ENCODE data around the gene APBB2.

Gene APBB2

DNA sequence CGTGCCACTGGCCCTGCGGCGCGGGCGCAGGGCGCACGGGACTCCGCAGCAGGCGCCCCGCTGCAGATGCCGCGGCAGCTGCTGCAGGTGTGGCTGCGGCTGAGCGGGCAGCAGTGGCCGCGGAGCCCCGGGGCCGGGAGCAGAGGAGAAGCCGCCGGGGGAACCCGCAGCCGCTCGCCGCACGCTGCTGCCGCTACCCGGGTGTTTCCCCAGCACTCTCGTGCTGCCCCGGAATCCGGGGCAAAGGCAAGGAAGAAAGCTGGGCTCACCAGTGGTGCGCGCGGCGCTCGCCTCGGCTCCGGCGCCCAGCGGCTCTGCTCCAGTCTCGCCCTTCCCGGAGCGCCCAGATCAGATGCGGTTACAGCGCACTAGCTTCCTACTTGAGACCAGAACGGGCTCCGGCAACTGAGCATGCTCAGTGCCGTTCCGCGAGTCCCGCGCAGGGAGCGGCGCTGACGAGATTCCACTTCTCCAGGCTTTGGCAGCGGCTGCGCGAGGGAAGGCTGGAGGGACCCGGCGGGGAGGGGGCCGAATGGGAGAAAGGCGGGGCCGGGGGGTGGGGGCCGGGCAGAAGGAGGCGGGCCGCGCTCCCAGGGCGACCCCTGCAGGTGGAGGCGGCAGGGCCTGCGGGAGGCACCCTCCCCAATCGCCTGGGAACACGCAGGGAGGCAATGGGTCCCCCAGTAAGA is at the start of gene APBB2:
Gene APBB2, minus strand, starts transcription at position 407 of the 689 bp plus-strand sequence. CDS start 181,288 bp downstream, outside the sequence.
- DNase-seq (ENCODE audit: low read depth): peak; percentile 27

DNA sequence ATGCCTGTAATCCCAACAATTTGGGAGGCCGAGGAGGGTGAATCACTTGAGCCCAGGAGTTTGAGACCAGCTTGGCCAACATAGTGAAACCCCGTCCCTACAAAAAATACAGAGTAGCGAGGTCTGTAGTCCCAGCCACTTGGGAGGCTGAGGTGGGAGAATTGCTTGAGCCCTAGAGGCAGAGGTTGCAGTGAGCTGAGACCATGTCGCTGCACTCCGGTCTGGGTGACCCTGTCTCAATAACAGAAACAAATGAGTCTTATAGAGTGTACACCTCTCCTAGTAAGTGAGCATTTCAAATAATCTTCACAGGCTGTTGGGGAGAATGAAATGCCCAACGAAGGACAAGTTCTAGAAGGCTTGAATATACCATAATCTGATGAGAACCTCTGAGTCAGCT is 47.9 kb upstream of the APBB2 start:
- DNase-seq (ENCODE audit: low read depth): no peak

DNA sequence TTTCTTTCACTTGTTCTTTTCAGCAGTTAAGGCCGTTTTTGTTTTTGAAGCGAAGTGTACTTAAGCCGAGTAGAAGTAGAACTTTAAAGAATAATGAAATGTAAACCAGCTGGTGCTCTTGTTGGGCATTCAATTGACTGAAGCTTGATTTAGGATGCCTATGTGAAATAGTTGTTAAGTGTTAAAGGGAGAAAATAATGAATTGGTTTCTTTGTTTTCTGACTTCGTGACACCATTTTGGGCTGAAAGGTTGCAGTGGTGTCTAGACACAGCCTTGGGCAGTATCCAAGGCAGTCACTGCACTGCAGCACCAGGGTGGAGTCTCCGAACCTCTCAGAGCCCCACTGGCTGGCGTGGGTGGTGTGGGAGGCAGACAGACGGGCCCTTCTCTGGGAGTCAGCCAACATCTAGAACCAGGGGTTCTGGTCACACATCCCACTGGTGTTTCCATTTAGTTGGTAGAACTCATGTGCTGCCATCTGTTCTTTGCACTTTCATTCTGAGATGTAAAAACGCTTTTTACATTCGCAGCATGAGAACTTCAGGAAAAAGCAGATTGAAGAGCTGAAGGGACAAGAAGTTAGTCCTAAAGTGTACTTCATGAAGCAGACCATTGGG is 45.9 kb upstream of the APBB2 start:
- no peak for DNase-seq (ENCODE audit: low read depth)

DNA sequence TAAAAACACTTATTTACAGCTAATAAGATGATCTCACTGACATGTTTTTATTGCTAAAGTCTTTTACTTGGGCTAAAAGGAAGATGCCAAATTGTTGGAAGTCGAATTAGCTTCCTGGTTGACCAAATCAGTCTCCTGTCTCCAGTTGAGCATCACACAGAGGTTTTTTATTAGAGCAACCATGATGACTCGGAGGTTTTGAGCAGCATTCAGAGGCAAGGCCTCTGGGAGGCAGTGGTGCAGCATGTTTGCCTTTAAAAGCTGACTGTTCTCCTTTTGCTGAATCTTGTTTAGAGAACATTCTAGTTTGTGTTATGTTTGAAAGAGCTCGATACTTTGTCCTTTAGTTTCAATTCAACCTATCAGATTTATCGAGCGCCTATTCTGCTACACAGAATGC is 44.4 kb upstream of the APBB2 start:
- DNase-seq (ENCODE audit: low read depth): no peak

DNA sequence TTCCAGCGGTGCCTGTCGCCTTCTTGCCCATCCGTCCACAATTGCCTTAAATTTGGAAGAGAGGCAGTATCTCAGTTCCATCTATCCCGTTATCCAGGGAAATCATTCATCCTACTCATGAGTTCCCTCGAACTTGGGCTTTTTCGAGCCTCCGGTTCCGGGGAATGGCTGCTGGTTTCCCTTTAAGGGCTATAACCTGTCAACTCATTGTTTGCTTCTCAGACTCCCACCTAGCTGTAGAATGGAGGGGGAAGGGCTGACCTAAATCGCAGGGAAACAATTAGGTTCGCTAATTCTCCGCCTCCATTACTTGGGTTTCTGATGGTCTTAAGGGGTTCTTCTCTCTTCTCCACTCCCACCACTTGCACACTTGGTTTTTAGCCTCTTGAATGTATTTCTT is 43.6 kb upstream of the APBB2 start:
- DNase-seq (ENCODE audit: low read depth): no peak

DNA sequence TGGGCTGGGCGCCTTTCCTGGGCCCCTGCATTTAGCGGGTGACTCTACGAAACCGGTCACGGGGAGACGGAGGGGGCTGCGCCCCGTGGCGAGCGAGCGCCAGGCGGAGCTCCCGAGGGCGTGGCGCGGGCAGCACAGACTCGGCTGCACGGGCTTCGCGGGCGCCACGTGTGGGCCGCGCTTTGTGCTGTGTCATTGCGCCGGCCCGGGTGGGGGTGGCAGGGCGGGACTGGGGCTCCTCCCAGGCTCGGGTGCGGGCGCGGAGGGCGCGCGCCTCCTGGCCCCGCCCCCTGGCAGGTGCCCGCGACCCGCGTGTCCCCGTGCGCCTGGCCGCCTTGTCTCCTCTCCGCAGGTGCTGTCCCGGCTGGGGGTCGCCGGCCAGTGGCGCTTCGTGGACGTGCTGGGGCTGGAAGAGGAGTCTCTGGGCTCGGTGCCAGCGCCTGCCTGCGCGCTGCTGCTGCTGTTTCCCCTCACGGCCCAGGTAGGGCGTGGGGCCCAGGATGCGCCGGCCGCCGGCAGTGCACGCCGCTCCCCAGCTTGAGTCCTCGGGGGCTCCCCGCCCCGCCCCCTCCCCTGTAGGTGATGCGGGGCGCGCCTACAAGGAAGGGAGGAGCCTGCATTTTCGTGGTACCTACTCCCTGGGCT is 43.0 kb upstream of the APBB2 start:
- peak; percentile 32 for DNase-seq (ENCODE audit: low read depth)

DNA sequence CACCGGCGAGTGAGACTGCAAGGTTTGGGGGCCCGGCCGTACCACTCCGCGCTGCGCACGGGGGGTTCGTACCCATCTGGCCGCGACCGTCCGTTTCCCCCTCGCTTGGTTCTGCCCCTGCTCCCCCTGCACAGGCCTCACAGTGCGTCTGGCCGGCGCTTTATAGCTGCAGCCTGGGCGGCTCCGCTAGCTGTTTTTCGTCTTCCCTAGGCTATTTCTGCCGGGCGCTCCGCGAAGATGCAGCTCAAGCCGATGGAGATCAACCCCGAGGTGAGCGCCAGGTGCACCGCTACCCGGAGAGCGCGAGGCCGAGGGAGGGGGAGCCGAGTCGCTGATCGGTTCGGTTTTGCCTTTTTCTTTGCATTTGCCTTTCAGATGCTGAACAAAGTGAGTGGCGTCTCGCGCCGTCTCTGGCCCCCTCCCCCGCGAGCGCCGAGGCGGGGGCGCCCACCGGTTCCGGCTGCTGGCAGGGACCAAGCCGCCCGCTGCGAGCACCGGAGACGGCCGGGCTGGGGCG is 42.5 kb upstream of the APBB2 start, which contains the start of gene UCHL1:
Gene UCHL1, plus strand, starts transcription at position 189 of the 517 bp plus-strand sequence. Its CDS starts 49 bp downstream, at position 238.
- DNase-seq (ENCODE audit: low read depth): no peak

DNA sequence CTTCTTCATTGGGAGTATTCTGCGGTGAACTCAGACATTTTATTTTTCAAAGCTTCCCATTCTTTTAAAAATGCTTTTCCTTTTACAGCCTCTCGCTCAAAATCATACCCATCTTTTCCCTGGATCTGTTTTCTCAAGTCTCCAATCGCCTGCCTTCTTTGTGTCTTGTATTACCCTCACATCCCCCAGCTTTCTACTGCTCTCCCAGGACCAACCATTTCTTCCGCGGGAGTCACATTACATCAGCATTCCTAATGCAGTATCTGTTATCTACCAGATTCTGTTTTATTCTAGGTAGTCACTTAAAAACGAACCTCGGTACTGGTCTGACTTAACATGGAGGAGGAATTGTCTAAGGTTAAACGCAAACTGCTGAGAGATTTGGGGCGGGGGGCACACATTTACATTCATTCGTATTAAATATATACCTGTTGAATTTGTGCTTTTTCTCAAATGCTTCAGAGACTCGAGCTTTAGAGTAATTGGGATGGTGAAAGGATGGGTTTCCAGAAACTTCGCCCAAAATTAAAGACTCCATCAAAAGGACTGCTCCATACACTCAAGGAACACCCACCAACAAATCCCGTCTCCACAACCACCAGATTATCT is 41.9 kb upstream of the APBB2 start:
- no peak for DNase-seq (ENCODE audit: low read depth)

DNA sequence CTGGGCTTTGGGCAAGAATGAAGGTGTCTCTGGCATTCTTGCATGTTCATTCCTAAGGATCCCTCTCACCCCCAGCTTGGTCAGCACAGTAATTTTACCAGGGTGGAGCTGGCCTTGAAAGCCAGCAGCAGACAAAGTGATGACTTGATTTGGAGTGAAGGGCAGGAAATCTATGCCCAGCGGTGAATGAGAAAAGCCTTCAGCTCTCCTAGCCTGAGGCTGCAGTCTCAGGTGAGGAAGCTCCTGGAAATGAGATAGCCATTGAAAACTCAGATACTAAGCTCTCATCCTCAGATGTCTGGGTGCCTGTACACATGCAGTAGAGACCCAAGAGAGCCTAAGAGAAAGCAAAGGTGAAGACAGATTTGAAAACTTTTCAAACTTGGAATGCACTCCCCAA is 31.6 kb upstream of the APBB2 start:
- no peak for DNase-seq (ENCODE audit: low read depth)

DNA sequence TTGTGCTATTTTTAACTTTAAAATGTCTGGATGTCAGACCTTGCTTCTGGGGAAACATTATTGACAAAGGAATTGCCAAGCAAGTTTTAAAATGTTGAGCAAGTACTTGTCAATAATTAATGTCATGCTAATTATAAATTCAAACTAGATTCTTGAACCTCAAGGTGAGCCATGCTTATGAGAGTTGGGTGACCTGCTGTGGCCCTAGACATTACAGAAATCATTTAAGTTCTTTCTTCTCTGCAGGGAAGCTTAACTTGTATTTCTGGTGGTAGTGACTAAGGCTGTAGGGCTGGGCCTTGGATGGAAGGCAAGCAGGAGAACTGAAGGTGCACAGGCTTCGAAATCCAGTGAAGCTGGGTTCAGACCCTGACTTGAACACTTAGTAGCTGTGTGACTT is 27.6 kb upstream of the APBB2 start:
- no peak for DNase-seq (ENCODE audit: low read depth)

DNA sequence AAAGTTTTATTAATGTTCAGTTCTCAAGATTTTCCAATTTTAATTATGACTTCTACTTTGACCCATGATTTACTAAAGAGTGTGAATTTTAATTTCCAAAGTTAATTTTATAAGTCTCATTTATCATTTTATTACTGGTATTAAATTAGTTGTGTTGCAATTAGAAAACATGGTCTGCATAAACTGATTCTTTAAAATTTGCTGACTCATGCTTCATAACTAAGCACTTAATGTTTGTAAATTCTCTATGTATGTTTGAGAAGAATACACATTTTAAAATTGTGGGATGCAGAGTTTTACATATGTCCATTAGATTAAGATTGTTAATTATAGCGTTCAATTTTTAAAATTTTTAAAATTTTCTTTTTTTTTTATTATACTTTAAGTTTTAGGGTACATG is 22.2 kb upstream of the APBB2 start:
- no peak for DNase-seq (ENCODE audit: low read depth)

DNA sequence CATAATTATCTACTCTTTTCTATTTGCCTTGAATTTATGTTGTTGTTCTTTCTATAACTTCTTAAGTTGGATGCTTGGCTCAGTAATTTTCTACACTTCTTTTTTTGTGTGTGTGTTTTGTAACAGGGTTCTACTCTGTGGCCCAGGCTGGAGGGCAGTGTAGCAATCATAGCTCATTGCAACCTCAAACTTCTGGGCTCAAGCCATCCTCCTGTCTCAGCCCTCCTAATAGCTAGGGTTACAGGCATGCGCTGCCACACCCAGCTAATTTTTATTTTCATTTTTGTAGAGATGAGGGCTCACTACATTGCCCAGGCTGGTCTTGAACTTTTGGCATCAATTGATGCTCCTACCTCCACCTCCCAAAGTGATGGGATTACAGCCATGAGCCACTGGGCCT is 21.7 kb upstream of the APBB2 start:
- DNase-seq (ENCODE audit: low read depth): no peak

DNA sequence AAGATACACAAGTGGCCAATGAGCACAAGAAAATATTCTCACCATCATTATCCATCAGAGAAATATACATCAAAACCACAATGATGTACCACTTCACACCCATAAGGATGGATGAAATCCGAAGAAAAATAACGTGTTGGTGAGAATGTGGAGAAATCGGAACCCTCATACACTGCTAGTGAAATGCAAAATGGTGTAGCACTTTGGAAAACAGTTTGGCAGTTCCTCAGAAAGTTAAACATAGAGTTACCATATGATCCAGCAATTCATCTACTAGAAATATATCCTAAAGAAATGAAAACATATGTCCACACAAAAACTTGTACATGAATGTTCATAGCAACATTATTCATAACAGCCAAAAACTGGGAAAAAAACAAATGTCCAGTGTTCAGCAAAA is 18.5 kb upstream of the APBB2 start:
- no peak for DNase-seq (ENCODE audit: low read depth)

DNA sequence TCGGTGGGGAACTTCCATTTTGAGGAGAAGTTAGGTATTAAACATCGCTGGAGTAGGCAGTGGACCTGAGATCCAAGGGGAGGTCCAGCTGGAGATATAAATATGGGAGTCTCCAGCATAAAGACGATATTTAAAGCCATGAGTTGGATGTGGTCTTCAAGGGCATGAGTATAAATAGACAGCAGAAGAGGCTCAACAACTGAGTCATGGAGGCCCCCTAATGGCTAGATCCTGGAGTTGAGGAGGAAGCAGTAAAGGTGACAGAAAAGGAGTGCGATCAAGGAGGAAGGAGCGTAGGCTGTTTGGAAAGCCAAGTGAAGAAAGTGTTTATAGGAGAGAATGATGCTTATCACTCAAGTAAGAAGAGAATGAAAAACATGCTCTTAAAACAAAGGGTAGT is 18.1 kb upstream of the APBB2 start:
- no peak for DNase-seq (ENCODE audit: low read depth)

DNA sequence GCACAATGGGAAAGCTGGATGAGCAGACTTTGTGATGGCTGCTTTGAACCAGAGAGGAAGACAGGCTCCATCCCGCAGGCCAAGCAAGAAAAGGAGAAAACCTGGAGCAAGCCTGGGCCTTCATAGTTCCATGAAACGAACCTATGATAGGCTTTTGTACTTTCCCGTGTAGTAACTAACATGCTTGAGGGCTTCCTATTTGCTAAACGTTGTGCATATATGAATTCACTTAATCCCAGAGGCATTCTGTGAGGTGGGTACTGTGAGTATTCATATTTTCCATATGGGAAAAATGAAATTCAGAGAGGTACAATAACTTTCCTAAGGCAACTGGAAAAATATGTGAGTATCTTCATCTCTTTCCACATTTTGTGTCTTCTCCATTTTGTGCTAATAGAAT is 13.6 kb upstream of the APBB2 start:
- DNase-seq (ENCODE audit: low read depth): no peak

DNA sequence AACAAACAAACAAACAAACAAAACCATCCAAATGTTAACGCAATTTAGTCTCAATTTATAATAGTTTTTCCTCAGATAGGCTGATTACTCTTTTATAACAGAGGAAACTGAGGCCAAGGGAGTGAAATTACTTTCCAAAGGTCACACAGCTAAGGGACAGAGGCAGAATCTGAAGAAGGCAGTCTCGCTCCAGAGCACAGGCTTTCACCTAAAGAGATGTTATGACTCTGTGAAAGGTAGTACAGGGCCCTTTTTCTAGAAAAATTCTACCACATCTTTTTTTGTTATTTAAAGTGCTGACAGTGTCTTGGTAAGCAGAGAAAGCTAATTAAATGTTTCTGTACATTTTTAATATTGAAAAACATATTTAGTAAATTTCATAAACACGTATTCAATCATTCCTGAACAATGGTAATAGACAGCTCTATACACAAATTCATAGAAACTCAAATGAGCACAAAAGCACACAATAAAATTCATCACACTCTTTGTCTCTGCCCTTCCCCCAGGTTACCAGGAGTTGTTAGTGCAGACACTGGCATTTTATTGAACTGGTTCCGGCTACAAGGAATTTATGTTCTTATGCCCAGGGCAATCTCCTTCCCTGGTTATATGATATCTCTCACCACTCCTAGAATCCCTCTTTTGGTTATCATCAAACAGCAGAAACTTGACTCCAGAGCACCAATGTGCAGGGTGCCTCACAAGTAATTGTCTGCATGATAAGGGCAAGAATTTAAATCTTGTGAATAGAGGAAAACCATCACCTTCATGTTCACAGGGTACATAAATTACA is 7.7 kb upstream of the APBB2 start:
- DNase-seq (ENCODE audit: low read depth): no peak

DNA sequence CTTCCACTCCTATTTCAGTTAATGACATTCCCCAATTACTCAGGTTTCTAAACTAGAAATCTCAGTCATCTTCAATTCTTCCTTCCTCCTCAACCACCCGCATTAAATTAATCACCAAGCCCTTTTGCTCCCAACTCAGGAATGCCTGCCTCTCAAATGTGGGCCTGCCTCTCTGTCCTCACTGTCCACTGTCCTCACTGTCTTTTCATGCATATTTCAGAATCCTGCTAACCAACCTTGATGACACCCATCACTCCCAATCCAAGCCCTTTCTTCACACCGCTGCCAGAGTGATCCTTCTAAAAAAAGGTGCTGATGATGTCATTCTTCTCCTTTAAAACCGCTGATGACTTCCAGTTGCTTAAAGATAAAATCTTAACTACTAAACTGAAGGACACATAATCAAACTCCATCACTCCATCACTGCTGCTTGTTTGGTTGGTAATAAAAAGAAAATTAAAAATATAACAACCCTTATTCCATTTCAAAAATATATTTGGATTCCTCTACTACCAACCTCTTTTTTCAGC is 5.1 kb upstream of the APBB2 start:
- DNase-seq (ENCODE audit: low read depth): no peak

DNA sequence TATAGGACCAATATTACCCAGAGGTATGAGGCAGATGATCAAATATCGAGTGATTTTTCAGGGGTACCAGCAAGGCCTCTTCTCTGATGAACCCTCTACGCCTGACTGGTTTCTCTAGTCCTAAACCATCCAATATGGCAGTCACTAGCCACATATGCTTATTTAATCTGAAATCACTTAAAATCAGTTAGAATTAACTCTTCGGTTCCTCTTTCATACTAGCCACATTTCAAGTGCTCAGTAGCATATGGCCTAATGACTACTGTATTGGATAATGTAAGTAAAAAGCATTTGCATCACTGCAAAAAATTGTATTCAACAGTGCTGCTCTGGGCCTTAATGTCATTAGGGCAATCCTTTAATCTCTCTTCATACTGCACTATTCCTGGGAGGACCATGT is 4.4 kb upstream of the APBB2 start:
- no peak for DNase-seq (ENCODE audit: low read depth)

DNA sequence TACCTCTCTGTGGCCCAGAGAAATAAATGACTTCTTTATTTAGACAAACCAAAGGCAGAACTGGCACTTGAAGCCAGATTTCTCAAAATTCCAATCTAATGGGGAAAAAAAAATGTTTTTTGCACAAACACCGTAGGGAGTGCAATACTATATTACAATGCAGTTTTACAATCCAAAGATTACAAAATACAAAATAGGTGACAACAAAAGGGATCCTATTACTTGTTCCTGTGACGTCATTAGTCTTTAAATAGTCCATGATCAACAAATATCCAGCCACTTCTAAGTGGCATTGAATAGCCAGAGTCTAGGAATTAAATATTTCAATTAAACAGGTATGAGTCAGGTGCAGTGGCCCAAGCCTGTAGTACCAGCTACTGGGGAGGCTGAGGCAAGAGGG is 3.0 kb upstream of the APBB2 start:
- DNase-seq (ENCODE audit: low read depth): no peak

DNA sequence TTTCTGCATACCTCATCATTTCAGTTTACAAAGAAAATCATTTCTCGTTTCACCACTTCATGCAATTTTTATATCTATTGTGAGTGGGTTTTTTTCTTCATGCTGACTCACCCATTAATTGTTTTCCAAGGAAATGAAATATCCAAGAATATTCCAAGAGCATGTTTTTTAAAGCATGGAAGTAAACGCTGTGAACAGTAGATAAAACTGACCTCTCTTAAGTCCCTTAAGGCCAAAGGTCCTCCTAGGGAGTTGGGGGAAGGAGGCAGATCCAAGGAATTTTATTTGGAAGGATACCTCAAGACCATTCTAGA is 2.6 kb upstream of the APBB2 start:
- no peak for DNase-seq (ENCODE audit: low read depth)

DNA sequence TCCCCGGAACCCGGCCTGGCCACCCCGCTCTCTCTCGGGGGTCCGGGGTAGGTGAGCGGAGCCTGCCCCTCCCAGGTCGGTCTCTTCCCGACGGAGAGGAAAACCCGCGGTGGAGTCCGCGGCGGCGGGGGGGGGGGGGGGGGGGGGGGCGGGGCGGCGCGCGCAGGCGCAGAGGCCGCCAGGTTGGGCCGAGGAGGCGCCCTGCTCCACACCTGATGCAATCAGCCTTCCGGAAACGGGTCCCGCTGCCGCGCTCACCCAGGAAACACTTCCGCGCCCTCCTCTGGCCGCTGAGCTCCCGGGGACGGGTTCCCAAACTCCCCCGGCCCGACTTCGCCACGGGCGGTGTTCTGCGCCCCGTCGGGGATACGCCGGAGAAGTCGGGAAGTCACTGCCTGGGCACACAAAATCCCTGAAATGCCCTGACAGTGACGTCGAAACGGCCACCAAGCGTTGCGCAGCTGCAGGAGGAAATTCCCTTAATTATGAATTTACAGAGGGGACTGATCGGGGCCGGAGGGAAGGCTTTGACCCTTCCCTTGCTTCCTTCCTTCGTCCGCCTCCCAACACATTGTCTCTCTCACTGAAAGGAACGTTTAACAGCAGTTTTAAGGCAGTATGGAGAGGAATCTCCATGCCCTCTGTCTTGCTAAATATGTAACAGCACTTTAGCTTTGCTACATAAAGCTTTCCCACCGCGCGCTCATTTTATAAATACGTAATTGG is 2.1 kb upstream of the APBB2 start:
- peak; percentile 29 for DNase-seq (ENCODE audit: low read depth)

Data from stimulated activated CD4-positive, alpha-beta T cell treated with anti-CD3 and anti-CD28 coated beads, Interleukin-2, amount 100 ng/mL, for 4 hours (primary cell).